Caco-2 (cell line): ENCODE measurements around the gene DNAJA2. TPM values are rescaled to one million over a fixed set of nuclear protein-coding genes. Genes with fewer than 3 reads are reported as not detected.

Source experiments
- BruUV-seq: library from RNA; stranded (reverse); fragments of 400-500 nt; replicated peaks from 2 replicates; lab custom pipeline; 2021; lab: Mats Ljungman, UMichigan
- CTCF ChIA-PET: fragments of 300-600 bp; sonication (Branson Sonifier 250); formaldehyde crosslinking; loops from one replicate; lab custom pipeline; 2022; ENCODE audit warnings: antibody characterized with exemption; lab: Charles Lee
- POLR2A ChIA-PET: fragments of 300-600 bp; sonication (Branson Sonifier 250); formaldehyde crosslinking; loops from one replicate; lab custom pipeline; 2022; ENCODE audit warnings: antibody characterized with exemption; lab: Charles Lee
- DNase-seq, 2 experiments: peaks; one replicate each; pipeline versions ENCODE4 v3.0.0 to v3.0.0-alpha.2; 2020 to 2022
- H3K27me3 ChIP-seq: replicated peaks from 2 replicates; pipeline ENCODE4 v1.6.0; 2011; ENCODE audit warnings: low read length; ENCODE audit not compliant: control insufficient read depth, insufficient read depth
- H3K36me3 ChIP-seq: 2 replicates; pipeline ENCODE4 v1.5.1; 2011; ENCODE audit warnings: low read length; ENCODE audit not compliant: control insufficient read depth, insufficient read depth
- H3K4me1 ChIP-seq: fragments of 250-450 bp; sonication (Bioruptor Pico); 2 replicates; pipeline ENCODE4 v1.5.1; 2020; ENCODE audit warnings: mild to moderate bottlenecking
- H3K4me3 ChIP-seq: 2 replicates; pipeline ENCODE4 v1.5.1; 2011; ENCODE audit warnings: low read depth, mild to moderate bottlenecking, control low read depth, low read length
- H3K9me3 ChIP-seq: fragments of 250-450 bp; sonication (Bioruptor Pico); 2 replicates; pipeline ENCODE4 v1.5.1; 2020; ENCODE audit warnings: mild to moderate bottlenecking, moderate library complexity
- H3K27ac Mint-ChIP-seq: one replicate; pipeline ENCODE4 v1.8.0; 2022; ENCODE audit warnings: mixed read lengths; ENCODE audit not compliant: unreplicated experiment
- H3K27me3 Mint-ChIP-seq: one replicate; pipeline ENCODE4 v1.8.0; 2022; ENCODE audit warnings: mixed read lengths; ENCODE audit not compliant: insufficient read depth, unreplicated experiment
- H3K36me3 Mint-ChIP-seq: one replicate; pipeline ENCODE4 v1.8.0; 2022; ENCODE audit warnings: mild to moderate bottlenecking, mixed read lengths; ENCODE audit not compliant: insufficient read depth, unreplicated experiment
- H3K4me1 Mint-ChIP-seq: one replicate; pipeline ENCODE4 v1.8.0; 2022; ENCODE audit warnings: low read depth, mixed read lengths; ENCODE audit not compliant: unreplicated experiment
- H3K4me3 Mint-ChIP-seq: one replicate; pipeline ENCODE4 v1.8.0; 2022; ENCODE audit warnings: mild to moderate bottlenecking, moderate library complexity, mixed read lengths; ENCODE audit not compliant: unreplicated experiment
- H3K9me3 Mint-ChIP-seq: one replicate; pipeline ENCODE4 v1.8.0; 2022; ENCODE audit warnings: mixed read lengths; ENCODE audit not compliant: unreplicated experiment
- intact Hi-C: fragments of 100-400 bp; cut with micrococcal nuclease; formaldehyde crosslinking; loops from one replicate; pipeline ENCODE4 v1.10.0; 2022; ENCODE audit not compliant: unreplicated experiment
- total RNA-seq: library from RNA; stranded (reverse); gene quantifications from 2 replicates; pipeline ENCODE4 v1.2.3, GENCODE V29; 2022
- TF ChIP-seq, protein P1 (sequence below), 2 experiments: fragments of 200-600 bp in 1 of 2; IDR thresholded peaks; 1 replicate in 1 of 2; 2 replicates in 1 of 2; pipeline versions ENCODE4 v1.5.1 to v1.8.0; 2011 to 2022; ENCODE audit warnings: antibody characterized with exemption in 1 of 2, control low read depth in 1 of 2, inconsistent platforms in 1 of 2, low read depth in 1 of 2, low read length in 1 of 2, mild to moderate bottlenecking in 1 of 2, moderate library complexity in 1 of 2; ENCODE audit not compliant: insufficient read depth in 1 of 2, severe bottlenecking in 1 of 2, unreplicated experiment in 1 of 2

DNAJA2 gene
- total RNA-seq, 1 experiment from 2014 or later: 56.2 TPM

DNA sequence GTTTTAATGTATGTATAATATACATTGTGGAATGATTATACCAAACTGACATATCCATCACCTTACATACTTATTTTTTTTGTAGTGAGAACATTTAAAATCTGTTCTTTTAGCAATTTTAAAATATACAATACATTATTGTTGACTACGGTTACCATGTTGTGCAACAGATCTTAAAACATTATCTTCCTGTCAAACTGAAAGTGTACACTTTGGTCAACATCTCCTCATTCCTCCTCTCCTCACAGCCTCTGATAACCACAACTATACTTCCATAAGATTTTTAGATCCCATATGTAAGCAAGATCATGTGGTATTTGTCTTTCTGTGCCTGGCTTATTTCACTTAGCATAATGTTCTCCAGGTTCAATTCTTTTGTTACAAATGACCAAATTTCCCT lies 7.5 kb upstream of the DNAJA2 start:
- TF ChIP-seq, protein P1, sequence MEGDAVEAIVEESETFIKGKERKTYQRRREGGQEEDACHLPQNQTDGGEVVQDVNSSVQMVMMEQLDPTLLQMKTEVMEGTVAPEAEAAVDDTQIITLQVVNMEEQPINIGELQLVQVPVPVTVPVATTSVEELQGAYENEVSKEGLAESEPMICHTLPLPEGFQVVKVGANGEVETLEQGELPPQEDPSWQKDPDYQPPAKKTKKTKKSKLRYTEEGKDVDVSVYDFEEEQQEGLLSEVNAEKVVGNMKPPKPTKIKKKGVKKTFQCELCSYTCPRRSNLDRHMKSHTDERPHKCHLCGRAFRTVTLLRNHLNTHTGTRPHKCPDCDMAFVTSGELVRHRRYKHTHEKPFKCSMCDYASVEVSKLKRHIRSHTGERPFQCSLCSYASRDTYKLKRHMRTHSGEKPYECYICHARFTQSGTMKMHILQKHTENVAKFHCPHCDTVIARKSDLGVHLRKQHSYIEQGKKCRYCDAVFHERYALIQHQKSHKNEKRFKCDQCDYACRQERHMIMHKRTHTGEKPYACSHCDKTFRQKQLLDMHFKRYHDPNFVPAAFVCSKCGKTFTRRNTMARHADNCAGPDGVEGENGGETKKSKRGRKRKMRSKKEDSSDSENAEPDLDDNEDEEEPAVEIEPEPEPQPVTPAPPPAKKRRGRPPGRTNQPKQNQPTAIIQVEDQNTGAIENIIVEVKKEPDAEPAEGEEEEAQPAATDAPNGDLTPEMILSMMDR (IDR thresholded peaks at IDR 0.05; ENCODE audit: insufficient read depth in 1 of 2, low read depth in 1 of 2, low read length in 1 of 2, severe bottlenecking in 1 of 2, unreplicated experiment in 1 of 2): no peak
- no peak overlapping the region for H3K4me3 Mint-ChIP-seq
- peaks cover 5% of the 10 kb centered on the region for H3K36me3 Mint-ChIP-seq
- ChIA-PET CTCF (no interaction called here), POLR2A (no interaction called here)
- no peaks in the 10 kb centered on the region for H3K36me3 ChIP-seq
- no peak overlapping the region for H3K27ac Mint-ChIP-seq
- H3K27me3 Mint-ChIP-seq: no peaks in the 10 kb centered on the region
- peaks cover 8% of the 10 kb centered on the region for H3K4me1 Mint-ChIP-seq
- no peak overlapping the region for H3K4me3 ChIP-seq
- H3K27me3 ChIP-seq: no peaks in the 10 kb centered on the region
- intact Hi-C loops: no loop called here
- H3K9me3 Mint-ChIP-seq: no peaks in the 10 kb centered on the region
- no TSS peak for BruUV-seq
- peaks cover 11% of the 10 kb centered on the region for H3K4me1 ChIP-seq
- H3K9me3 ChIP-seq: no peaks in the 10 kb centered on the region
- DNase-seq: no peak

DNA sequence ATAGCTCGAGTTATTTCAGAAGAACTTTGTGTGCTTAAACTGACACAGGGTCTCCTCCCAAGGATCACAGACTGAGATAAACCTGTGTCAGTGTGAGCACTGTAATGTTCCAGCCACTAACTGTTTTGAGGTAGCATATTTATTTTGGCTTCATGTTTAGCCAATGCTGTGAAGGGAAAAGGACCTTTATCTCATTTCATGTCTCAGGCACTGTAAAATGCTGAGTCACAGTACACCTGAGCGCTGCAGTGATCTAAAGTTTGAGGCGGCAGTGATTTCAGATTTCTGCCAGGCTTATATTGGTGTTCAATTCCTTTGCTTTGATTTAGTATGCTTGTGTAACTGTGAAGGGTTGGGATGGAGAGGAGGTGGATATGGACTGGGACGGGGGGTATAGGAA lies 3.1 kb upstream of the DNAJA2 start:
- Histone ChIP-seq H3K27me3 (no peaks in the 10 kb centered on the region), H3K9me3 (no peaks in the 10 kb centered on the region), H3K4me3 (no peak overlapping the region), H3K4me1 (peaks cover 22% of the 10 kb centered on the region), H3K36me3 (no peaks in the 10 kb centered on the region)
- intact Hi-C loops: no loop called here
- POLR2A ChIA-PET: no interaction called here
- CTCF ChIA-PET: no interaction called here
- Mint-ChIP-seq H3K4me3 (no peak overlapping the region), H3K4me1 (peaks cover 8% of the 10 kb centered on the region), H3K9me3 (no peaks in the 10 kb centered on the region), H3K27ac (peak overlapping the region; percentile 65), H3K36me3 (peaks cover 23% of the 10 kb centered on the region), H3K27me3 (no peaks in the 10 kb centered on the region)
- TF ChIP-seq, protein P1 (IDR thresholded peaks at IDR 0.05; ENCODE audit: insufficient read depth in 1 of 2, low read depth in 1 of 2, low read length in 1 of 2, severe bottlenecking in 1 of 2, unreplicated experiment in 1 of 2): no peak
- no TSS peak for BruUV-seq
- DNase-seq: peak in 1 of 2 experiments; percentile 6

- Mint-ChIP-seq H3K27ac (no peak overlapping the region), H3K9me3 (no peaks in the 10 kb centered on the region), H3K27me3 (no peaks in the 10 kb centered on the region), H3K4me1 (peaks cover 8% of the 10 kb centered on the region), H3K4me3 (no peak overlapping the region), H3K36me3 (peaks cover 29% of the 10 kb centered on the region)
- H3K4me1 ChIP-seq: peaks cover 22% of the 10 kb centered on the region
- H3K4me3 ChIP-seq: no peak overlapping the region
- no TSS peak for BruUV-seq
- DNase-seq: no peak
- no peaks in the 10 kb centered on the region for H3K27me3 ChIP-seq
- intact Hi-C loops: no loop called here
- no peaks in the 10 kb centered on the region for H3K9me3 ChIP-seq
- H3K36me3 ChIP-seq: no peaks in the 10 kb centered on the region
- POLR2A ChIA-PET: no interaction called here
- CTCF ChIA-PET: no interaction called here
- TF ChIP-seq, protein P1 (IDR thresholded peaks at IDR 0.05; ENCODE audit: insufficient read depth in 1 of 2, low read depth in 1 of 2, low read length in 1 of 2, severe bottlenecking in 1 of 2, unreplicated experiment in 1 of 2): no peak
These were observed 2.5 kb upstream of the DNAJA2 start for GRCh38 chr16:46975908-46976470.
